H4 (cell line): ENCODE measurements around the gene SYNRG. TPM values are rescaled to one million over a fixed set of nuclear protein-coding genes. Genes with fewer than 3 reads are reported as not detected.

Source experiments
- DNase-seq: peaks from one replicate; pipeline ENCODE4 v3.0.0-alpha.2; 2015; ENCODE audit warnings: low spot score
- total RNA-seq: library from RNA; depleted of rRNA; stranded (reverse); fragments of >200 nt; shearing (Covaris generic); gene quantifications from 2 replicates; pipeline ENCODE4 v1.2.3, GENCODE V29; 2014

The SYNRG gene
- total RNA-seq, 1 experiment from 2014 or later: 9.8 TPM

GRCh38 chr17:37605813-37606505, 3.3 kb downstream of the SYNRG start:
- DNase-seq: no peak

GRCh38 chr17:37605081-37605480, 4.1 kb downstream of the SYNRG start:
- DNase-seq: no peak

DNA sequence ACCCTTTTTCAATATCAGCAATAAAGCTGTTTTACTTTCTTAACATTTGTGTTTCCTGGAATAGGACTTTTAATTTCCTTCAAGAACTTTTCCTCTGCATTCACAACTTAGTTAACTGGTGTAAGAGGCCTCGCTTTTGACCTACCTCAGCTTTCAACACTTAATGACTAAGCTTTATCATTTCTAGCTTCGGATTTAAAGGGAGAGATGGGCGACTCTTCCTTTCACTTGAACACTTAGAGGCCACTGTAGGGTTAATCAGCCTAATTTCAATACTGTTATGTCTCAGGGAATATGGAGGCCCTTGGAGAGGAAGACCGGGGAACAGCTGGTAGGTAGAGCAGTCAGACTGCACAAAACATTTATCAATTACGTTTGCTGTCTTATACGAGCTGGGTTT, 4.7 kb downstream of the SYNRG start:
- no peak for DNase-seq

- DNase-seq: no peak
Observed at GRCh38 chr17:37598145-37598544, 11.1 kb downstream of the SYNRG start.

GRCh38 chr17:37592291-37592690, 16.9 kb downstream of the SYNRG start:
- no peak for DNase-seq

DNA sequence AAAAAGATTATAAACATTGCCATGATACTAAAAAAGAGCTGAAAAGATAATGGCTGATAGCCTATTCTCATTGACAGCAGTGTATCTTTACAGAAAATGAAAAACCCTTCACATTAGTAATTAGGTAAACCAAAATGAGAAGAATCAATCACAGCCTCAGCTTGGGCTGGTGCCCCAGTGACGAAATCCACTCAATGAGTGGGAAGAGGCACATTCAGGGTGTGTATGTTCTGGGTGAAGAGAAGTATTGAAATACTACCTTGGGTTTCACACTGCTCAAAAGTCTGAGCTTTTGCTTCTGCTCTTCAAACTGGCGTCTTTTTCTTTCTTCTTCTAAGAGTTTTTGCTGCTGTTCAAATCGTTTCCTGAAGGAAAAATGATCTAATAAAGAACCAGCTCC, 24.2 kb downstream of the SYNRG start:
- DNase-seq: no peak

GRCh38 chr17:37576281-37576680, 32.9 kb downstream of the SYNRG start:
- DNase-seq: no peak

- DNase-seq: no peak
Observed at GRCh38 chr17:37574427-37574826, 34.8 kb downstream of the SYNRG start.

GRCh38 chr17:37571674-37572073, 37.5 kb downstream of the SYNRG start:
- DNase-seq: no peak

GRCh38 chr17:37570527-37571093, 38.6 kb downstream of the SYNRG start:
- DNase-seq: peak; percentile 69

DNA sequence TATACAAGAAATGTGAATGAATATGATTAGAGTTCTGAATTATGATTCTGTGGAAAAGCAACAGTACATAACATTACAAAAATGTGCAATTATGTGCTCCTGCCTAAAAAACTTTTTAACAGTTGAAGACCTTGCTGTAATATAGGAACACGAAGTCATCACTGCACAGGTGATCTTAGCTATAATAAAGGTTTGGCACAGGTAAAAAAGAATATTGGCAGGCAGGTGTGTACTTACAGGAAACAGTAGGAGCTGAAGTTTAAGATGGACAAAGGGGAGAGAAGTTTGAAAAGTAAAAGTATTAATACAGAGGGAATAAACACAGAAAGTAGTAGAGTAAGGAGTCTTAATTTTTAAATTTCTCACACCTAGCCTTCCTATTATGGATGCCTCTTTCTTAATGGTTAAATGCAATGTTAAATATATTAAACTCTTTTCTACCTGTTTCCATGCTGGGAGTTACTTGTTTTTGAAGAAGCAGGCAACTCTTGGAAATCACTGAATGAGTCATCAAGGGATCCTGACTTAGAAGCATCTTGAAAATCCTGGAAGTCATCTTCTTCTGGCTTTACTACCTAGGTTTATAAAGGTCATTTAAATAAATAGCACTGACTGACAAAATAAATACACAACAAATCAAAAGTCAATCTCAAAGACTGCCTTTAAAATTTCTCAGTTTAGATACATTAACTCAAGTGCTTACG, 40.7 kb downstream of the SYNRG start:
- no peak for DNase-seq

DNA sequence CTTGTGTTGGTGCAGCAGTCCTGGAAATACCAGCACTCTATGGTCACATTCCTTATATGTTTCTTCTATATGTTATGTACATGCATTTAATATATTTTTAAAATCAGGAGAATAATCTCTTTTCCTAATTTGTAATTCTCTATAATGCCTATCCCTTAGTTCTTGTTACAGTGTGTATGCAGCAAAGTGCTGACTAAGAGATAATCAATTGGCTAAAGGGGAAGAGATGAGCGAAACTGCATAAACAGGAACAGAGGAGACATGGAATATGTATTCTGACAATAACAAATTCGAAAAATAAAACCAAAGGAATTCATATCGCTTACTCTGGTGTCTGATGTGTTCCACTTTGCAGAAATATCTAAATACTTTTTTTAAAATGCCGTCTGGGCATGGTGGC, 41.7 kb downstream of the SYNRG start:
- no peak for DNase-seq

DNA sequence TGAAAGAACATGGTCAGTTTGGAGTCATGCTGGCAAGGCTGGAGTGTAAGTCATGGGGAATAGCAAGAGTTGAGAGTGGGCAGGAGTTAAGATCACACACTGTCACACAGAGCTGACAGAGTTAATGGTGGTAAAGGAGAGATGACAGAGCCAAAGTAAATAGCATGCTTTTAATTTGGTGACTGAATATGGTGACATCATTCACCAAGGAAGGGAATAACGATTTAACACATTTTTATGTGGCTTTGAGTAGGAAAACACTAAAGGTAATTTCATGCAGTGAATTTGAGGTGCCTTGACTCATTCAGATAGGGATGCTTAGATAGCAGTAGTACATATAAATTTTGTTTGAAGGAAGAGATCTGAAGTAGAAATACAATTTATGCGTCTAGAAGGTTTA, 42.1 kb downstream of the SYNRG start:
- no peak for DNase-seq

DNA sequence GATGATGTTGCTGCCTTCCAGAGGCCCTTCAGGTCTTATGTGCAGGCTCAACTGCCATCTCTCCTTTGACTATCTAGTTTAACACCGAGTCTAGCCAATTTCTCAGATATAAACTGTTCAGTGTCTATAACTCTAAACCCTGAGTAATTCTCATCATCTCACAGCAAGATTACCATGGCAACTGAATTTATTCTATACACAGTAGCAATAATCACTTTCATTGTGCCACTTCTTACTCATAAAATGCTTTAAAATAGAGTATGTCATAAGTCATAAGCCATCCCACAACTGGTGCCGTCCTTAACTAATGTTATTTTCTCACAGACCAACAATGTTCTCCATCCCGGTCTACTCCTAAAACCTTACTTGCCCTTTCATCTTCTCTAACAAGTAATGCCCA, 45.0 kb downstream of the SYNRG start:
- DNase-seq: no peak

DNA sequence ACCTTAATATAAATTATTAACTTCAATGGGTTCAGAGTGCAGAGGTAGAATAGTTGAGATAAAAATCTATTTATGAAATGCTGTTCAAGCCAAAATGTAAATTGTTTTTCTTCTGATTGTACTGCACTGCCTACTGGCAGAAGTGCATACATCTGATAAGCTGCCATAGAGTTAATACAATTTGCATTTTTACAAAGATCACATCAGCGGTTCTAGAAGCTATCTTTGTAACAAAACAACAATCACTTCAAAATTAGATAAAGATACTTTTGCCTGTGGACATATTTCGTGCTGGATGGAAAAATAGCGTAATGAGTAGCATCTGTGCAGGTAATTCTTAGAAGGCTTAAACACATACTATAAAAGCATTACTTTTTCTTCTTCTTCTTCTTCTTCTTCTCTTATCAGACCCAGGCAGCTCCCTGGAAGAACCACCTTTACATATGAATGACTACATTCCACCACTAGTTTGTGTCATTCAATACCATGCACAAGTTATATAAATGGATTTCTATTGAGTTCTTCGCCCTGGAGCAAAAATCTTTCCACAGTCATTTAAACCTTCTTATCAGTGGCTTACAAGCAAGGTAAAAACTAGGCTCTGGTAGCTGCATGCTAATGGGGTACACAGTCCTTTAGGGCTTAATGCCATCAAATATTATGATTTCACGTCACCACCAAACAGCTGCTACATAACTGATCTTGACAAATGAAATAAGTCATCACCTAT, 47.0 kb downstream of the SYNRG start:
- DNase-seq: no peak

- no peak for DNase-seq
Observed at GRCh38 chr17:37558299-37558698, 50.9 kb downstream of the SYNRG start.

DNA sequence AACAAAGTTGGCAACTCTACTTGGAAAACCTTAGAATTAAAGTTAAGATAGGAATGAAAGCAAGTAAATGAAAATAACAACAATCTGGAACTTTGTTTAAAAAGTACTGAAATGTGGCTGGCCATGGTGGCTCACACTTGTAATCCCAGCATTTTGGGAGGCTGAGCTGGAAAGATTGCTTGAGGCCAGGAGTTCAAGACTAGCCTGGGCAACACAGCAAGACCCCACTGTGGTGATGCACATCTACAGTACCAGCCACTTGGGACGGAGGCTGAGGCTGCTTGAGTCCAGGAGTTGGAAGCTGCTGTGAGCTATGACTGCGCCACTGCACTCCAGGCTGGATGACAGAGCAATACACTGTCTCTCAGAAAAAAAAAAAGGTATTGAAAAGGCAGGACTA, 51.7 kb downstream of the SYNRG start:
- DNase-seq: no peak

- DNase-seq: no peak
Observed at GRCh38 chr17:37555386-37555785, 53.8 kb downstream of the SYNRG start.

DNA sequence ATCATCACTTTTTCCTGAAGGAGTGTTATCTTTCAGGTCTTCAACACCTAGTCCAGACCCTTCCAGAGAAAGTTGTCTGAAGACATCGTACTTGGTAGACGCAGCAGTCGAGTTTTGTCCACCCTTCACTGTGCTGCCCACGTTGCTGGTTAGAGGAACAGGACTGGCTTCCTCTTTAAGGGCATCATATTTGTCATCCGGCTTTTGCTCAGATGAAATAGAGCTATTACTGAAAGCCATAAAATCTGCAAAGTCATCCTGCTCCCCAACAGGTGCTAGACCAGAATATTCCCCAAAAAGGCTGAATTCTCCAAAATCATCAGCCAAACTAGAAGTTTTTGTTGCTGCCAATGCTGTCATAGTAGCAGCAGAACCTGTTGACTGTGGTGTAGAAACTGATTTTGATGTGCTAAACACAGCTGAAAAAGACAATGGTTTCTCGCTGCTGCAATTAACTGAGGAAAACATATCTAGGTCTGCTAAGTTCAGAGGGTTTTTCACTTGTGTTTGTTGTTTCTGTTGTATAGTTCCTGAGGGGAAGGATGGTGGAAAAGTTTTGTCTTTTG, 55.7 kb downstream of the SYNRG start:
- no peak for DNase-seq

DNA sequence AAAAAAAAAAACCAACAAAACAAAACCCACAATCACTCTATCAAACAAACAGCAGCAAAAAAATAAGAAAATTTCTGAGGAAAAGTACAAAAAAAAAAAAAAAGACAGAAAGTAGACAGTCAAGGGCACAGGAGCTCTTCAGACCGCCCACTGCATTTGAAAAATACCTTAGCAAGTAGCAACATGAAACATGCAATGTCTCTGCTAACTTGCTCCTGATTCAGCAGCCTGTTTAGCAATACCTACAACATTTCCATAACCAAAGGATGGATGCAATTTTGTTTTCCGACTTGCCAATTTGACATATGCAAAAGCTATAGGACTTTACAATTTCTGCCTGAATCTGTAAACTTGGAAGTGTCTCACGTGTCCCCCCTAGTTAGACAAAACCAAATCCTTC, 57.4 kb downstream of the SYNRG start:
- DNase-seq: no peak

- DNase-seq: no peak
Observed at GRCh38 chr17:37547986-37548385, 61.2 kb downstream of the SYNRG start.

DNA sequence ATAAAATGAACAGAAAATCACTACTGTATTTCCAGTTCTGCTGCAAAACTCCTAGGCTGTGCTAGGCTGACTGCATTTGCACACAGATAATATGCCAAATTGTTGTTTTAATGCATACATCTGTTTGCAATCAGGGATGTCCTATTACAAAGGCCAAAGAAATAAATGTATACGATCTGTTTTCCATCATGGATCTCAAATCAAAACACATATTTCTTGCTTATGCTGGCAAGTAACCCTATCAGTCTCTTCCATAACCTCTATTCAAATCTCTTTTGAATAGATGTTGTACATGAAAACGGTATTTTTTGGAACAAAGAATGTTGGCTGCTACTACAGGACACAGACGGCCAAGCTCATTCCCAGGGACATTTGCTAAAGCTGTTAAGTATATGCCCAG, 62.9 kb downstream of the SYNRG start:
- DNase-seq: no peak
